ENCODE measurements around the gene FAM43A. TPM values are rescaled to one million over a fixed set of nuclear protein-coding genes. Genes with fewer than 3 reads are reported as not detected.

FAM43A gene, protein sequence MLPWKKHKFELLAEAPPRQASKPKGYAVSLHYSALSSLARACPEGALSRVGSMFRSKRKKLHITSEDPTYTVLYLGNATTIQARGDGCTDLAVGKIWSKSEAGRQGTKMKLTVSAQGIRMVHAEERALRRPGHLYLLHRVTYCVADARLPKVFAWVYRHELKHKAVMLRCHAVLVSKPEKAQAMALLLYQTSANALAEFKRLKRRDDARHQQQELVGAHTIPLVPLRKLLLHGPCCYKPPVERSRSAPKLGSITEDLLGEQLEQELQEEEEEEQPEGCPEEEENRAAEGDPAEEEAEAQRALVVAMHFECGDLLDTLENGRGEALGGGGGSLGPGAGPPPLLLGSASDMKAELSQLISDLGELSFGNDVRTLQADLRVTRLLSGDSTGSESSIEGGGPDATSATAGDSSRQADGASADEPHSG
- total RNA-seq = 10 to 100 TPM in 3 of 4 donors, 1 to 10 TPM in 1; 9.3 to 60.9 (median 26.9) TPM

DNA sequence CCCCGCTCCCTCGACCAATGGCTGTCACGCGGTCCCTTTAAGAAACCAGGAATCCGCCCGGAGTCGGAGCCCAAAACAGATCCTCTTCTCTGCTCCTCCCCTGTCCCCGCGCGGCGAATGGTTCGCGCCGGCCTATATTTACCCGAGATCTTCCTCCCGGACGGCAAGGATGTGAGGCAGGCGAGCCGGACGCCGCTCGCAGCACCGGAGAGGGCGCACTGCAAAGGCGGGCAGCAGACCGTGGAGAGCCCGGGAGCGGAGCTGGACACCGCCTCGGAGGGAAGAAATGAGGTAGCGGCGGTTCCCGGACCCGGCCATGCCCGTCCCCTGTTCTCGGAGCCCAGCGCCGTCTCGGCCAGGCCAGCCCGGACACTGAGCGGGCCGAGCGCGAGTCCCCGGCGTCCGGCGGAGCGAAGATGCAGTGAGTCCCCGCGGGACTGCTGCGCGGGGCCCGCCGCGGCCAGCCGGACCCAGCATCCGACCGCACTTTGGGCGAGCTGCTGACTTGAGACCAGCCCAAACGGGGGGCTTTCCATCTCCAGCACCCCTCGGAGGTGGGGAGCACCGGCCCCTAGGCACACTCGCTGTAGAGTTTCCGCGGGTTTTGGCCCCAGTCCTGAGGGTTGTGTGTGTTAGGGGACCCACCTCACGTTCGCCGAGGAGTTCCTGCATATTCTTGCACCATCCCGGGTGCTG is at the start of gene FAM43A:
Gene FAM43A, plus strand, starts transcription at position 166 of the 696 bp plus-strand sequence. CDS start 944 bp downstream, outside the sequence.
- no peaks in the 10 kb centered on the region for H3K36me3 ChIP-seq
- peak within 1 kb of the TSS; percentile 68 for H3K27ac ChIP-seq
- H3K4me3 ChIP-seq = peak within 1 kb of the TSS; percentile 77
- under 1% methylated on average over 31 of the region's 70 CpGs for WGBS
- peaks cover 63% of the 10 kb centered on the region for H3K4me1 ChIP-seq
- TF ChIP-seq POLR2A (IDR thresholded peaks at IDR 0.05) (peak; percentile 96 to 99), POLR2AphosphoS5 (IDR thresholded peaks at IDR 0.05) (peak; percentile 94 to 99 (median 98))
- TF ChIP-seq, protein P1, sequence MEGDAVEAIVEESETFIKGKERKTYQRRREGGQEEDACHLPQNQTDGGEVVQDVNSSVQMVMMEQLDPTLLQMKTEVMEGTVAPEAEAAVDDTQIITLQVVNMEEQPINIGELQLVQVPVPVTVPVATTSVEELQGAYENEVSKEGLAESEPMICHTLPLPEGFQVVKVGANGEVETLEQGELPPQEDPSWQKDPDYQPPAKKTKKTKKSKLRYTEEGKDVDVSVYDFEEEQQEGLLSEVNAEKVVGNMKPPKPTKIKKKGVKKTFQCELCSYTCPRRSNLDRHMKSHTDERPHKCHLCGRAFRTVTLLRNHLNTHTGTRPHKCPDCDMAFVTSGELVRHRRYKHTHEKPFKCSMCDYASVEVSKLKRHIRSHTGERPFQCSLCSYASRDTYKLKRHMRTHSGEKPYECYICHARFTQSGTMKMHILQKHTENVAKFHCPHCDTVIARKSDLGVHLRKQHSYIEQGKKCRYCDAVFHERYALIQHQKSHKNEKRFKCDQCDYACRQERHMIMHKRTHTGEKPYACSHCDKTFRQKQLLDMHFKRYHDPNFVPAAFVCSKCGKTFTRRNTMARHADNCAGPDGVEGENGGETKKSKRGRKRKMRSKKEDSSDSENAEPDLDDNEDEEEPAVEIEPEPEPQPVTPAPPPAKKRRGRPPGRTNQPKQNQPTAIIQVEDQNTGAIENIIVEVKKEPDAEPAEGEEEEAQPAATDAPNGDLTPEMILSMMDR (IDR thresholded peaks at IDR 0.05) = no peak
- H3K27me3 ChIP-seq = peaks cover 4% of the 10 kb centered on the region
- no peaks in the 10 kb centered on the region for H3K9me3 ChIP-seq
- peak; percentile 96 to 98 for DNase-seq (ENCODE audit: low spot score in 2 of 2)

DNA sequence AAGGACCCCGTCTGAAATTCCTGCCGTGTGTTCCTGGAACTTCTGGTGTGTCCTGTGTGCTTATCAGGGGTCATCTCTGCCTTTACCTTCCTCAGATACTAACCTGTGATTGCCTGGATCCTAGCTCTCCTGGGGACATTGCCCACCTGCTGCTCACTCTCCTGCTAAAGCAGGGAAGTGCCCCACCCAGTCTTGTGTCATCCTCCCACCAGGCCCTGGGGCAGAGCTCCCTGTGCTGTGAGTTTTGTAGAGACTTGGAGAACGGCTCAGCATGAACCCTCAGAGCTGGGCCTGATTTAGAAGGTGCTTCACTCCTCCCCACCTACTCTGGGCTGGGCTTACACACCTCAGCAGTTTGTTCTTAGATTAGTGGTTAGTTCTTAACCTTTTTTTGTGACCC is 48.6 kb upstream of the FAM43A start:
- Histone ChIP-seq H3K9me3 (no peaks in the 10 kb centered on the region), H3K4me3 (no peak overlapping the region), H3K27ac (no peak overlapping the region), H3K4me1 (peaks cover 15% of the 10 kb centered on the region), H3K36me3 (peaks cover 23% of the 10 kb centered on the region), H3K27me3 (no peaks in the 10 kb centered on the region)
- TF ChIP-seq POLR2A (IDR thresholded peaks at IDR 0.05) (no peak), POLR2AphosphoS5 (IDR thresholded peaks at IDR 0.05) (no peak)
- DNase-seq (ENCODE audit: low spot score in 2 of 2) = no peak
- 52% methylated on average over 3 of the region's 3 CpGs for WGBS

DNA sequence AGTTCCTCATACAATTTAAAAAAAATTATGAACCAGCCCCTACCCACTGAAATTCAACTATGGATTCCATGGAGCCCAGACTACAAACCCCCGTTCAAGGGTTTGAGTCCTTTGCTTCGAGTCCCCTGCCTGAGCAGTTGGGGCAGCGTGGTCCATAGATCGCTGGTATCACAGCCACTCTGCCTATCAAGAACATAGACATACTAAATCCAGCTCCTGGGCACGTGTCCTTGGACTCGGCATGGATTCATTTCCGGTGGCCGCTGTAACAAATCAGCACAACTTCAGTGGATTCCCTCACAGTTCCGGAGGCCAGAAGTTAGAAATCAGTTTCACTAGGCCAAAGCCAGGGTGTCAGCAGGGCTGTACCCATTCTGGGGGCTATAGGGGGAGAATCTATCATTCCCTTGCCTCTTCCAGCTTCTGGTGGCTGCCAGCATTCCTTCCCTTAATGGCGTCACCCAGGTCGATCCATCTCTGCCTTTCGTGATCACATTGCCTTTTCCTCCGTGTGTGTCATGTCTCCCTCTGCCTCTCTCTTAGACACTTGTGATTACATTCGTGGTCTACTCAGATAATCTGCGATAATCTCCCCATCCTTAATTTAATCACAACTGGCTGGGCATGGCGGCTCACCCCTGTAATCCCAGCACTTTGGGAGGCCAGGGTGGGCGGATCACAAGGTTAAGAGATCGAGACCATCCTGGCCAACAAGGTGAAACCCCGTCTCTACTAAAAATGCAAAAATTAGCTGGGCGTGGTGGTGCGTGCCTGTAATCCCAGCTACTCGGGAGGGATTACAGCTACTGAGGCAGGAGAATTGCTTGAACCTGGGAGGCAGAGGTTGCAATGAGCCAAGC is 47.9 kb upstream of the FAM43A start:
- DNase-seq (ENCODE audit: low spot score in 2 of 2) = no peak
- H3K27ac ChIP-seq = no peak overlapping the region
- TF ChIP-seq POLR2A (IDR thresholded peaks at IDR 0.05) (no peak), POLR2AphosphoS5 (IDR thresholded peaks at IDR 0.05) (no peak), EP300 (IDR thresholded peaks at IDR 0.05) (no peak)
- TF ChIP-seq, protein P1 (IDR thresholded peaks at IDR 0.05) = no peak
- H3K4me1 ChIP-seq = peaks cover 8% of the 10 kb centered on the region
- H3K4me3 ChIP-seq = no peak overlapping the region
- H3K36me3 ChIP-seq = peaks cover 26% of the 10 kb centered on the region
- 93% methylated on average over 22 of the region's 22 CpGs for WGBS
- H3K9me3 ChIP-seq = no peaks in the 10 kb centered on the region
- H3K27me3 ChIP-seq = no peaks in the 10 kb centered on the region

DNA sequence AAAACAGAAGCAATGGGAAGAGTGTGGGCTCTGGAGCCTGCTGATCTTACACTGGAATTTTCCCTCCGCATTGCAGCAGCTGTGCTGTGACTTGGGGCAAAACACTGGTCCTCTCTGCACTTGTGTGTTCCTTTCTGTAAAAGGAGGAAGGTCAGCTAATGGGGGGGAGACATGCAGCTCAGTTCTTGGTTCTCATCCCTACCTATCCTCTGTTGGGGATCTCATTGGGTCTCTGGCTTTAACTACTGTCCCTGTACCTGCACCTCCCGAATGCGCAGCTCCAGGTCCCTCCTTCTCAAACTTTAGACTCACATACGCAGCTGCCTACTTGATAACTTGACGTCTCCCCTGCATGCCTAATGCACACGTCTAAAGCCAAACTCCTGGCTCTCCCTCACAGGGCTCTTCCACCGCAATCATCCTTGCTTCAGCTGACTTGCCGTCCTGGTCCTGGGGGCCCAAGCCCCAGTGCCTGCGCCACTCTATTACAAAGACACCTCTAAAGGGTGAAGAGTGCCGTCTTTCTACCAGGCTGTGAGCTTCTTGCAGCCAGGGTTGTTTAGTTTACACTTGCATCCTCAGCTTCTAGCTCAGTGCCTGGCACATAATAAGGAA is 46.6 kb upstream of the FAM43A start:
- H3K9me3 ChIP-seq = no peaks in the 10 kb centered on the region
- H3K27me3 ChIP-seq = no peaks in the 10 kb centered on the region
- H3K27ac ChIP-seq = no peak overlapping the region
- peaks cover 35% of the 10 kb centered on the region for H3K36me3 ChIP-seq
- H3K4me3 ChIP-seq = no peak overlapping the region
- no peak for DNase-seq (ENCODE audit: low spot score in 2 of 2)
- no peak for TF ChIP-seq POLR2A (IDR thresholded peaks at IDR 0.05)
- no peak for TF ChIP-seq POLR2AphosphoS5 (IDR thresholded peaks at IDR 0.05)
- TF ChIP-seq, protein P1 (IDR thresholded peaks at IDR 0.05) = no peak
- no peak for TF ChIP-seq EP300 (IDR thresholded peaks at IDR 0.05)
- H3K4me1 ChIP-seq = no peaks in the 10 kb centered on the region
- 95% methylated on average over 10 of the region's 10 CpGs for WGBS

DNA sequence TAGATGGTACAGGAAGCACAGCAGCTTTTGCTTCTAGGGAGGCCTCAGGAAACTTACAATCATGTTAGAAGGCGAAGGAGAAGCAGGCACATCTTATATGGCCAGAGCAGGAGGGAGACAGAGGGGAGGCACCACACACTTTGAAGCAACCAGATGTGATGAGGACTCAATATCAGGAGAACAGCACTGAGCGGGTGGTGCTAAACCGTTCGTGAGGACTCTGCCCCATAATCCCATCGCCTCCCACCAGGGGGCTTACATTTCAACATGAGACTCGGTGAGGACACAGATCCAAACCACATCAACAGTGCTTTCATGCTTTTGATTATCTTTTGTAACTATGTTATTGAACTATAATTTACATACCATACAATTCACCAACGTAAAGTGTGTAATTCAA is 44.9 kb upstream of the FAM43A start:
- DNase-seq (ENCODE audit: low spot score in 2 of 2) = no peak
- Histone ChIP-seq H3K9me3 (no peaks in the 10 kb centered on the region), H3K4me1 (no peaks in the 10 kb centered on the region), H3K36me3 (peaks cover 50% of the 10 kb centered on the region), H3K4me3 (no peak overlapping the region), H3K27me3 (no peaks in the 10 kb centered on the region), H3K27ac (no peak overlapping the region)
- TF ChIP-seq EP300 (IDR thresholded peaks at IDR 0.05) (no peak), POLR2A (IDR thresholded peaks at IDR 0.05) (no peak), POLR2AphosphoS5 (IDR thresholded peaks at IDR 0.05) (no peak)
- TF ChIP-seq, protein P1 (IDR thresholded peaks at IDR 0.05) = no peak
- WGBS = 72% methylated on average over 7 of the region's 7 CpGs

All from suprapubic skin (tissue), 4 donors.